WTC11 (cell line): Measurements from ENCODE around the gene HDAC1.

Source experiments
- CTCF ChIP-seq: fragments of 200-600 bp; IDR thresholded peaks from 2 replicates; pipeline ENCODE4 v1.8.0; 2022; ENCODE audit warnings: antibody characterized with exemption
- NFYB ChIP-seq: sonication (generic); formaldehyde crosslinking; conservative IDR thresholded peaks from 2 replicates; pipeline ENCODE4 v1.8.0; 2022; ENCODE audit warnings: low read depth, missing genetic modification reagents
- USF1 ChIP-seq: sonication (generic); formaldehyde crosslinking; IDR thresholded peaks from 2 replicates; pipeline ENCODE4 v1.8.0; 2022; ENCODE audit warnings: mild to moderate bottlenecking, missing genetic modification reagents
- ZNF512 ChIP-seq: sonication (generic); formaldehyde crosslinking; IDR thresholded peaks from 2 replicates; pipeline ENCODE4 v1.8.1; 2022; ENCODE audit warnings: missing genetic modification reagents, borderline replicate concordance

GRCh38 chr1:32246888-32247273 is 45.0 kb upstream of the HDAC1 start, which contains the start of gene FAM167B:
- no peak for TF ChIP-seq NFYB (CRISPR knock-in tag)
- TF ChIP-seq USF1 (CRISPR knock-in tag) = no peak
- no peak for TF ChIP-seq ZNF512
- TF ChIP-seq CTCF = no peak
